ENCODE data around the gene NUP160. TPM values are rescaled to one million over a fixed set of nuclear protein-coding genes. Genes with fewer than 3 reads are reported as not detected.

NUP160 gene
- total and polyA plus RNA-seq, 2 of the 8 experiments (the other 6 are each of a cell fraction or from before 2014, with no cell fraction given), result 44.6 to 100 TPM

GRCh38 chr11:47860536-47860935 is 12.4 kb upstream of the NUP160 start (continued):
- TF ChIP-seq BCL11A (IDR thresholded peaks at IDR 0.05; ENCODE audit: low read depth in 2 of 2, low read length in 2 of 2), result no peak
- TF ChIP-seq FOSL1 (IDR thresholded peaks at IDR 0.05; ENCODE audit: insufficient read depth, low read depth, low read length), result no peak
